Endothelial cell of umbilical vein (primary cell): ENCODE measurements around the gene BRSK1. TPM values are rescaled to one million over a fixed set of nuclear protein-coding genes. Genes with fewer than 3 reads are reported as not detected.

Experiments
- Bru-seq: library from RNA; stranded (reverse); fragments of 400-500 nt; gene quantifications from one replicate; lab custom pipeline; 2021; lab: Mats Ljungman, UMichigan
- BruChase-seq, 2 experiments: library from RNA; stranded (reverse); fragments of 400-500 nt; gene quantifications; one replicate each; lab custom pipeline; 2021; lab: Mats Ljungman, UMichigan
- BruUV-seq: library from RNA; stranded (reverse); fragments of 400-500 nt; replicated peaks from 2 replicates; lab custom pipeline; 2021; lab: Mats Ljungman, UMichigan
- CTCF ChIA-PET: fragments of 300-600, 350-600 bp; sonication (Branson Sonifier 250); formaldehyde crosslinking; loops from one replicate; lab custom pipeline; 2021; ENCODE audit warnings: antibody characterized with exemption, inconsistent platforms; lab: Charles Lee
- POLR2A ChIA-PET: fragments of 300-600, 350-600 bp; sonication (Branson Sonifier 250); formaldehyde crosslinking; loops from one replicate; lab custom pipeline; 2021; ENCODE audit warnings: antibody characterized with exemption, inconsistent platforms; lab: Charles Lee
- DNase-seq: peaks from one replicate; pipeline ENCODE4 v3.0.0-alpha.2; 2011; ENCODE audit warnings: low read depth, low spot score
- FAIRE-seq: peaks from 2 replicates; lab custom pipeline; 2011; peaks lifted over from hg19 to GRCh38; lab: Jason Lieb, UNC
- H2AFZ ChIP-seq: 2 replicates; pipeline ENCODE4 v1.6.0; 2012; ENCODE audit warnings: low read depth, low read length, control low read depth, inconsistent platforms
- H3K27ac ChIP-seq: 2 replicates; pipeline ENCODE4 v1.5.1; 2011; ENCODE audit warnings: low read depth, mild to moderate bottlenecking, control low read depth, low read length, moderate library complexity; ENCODE audit not compliant: insufficient read depth
- H3K27me3 ChIP-seq, 2 experiments: 2 replicates each; pipeline versions ENCODE4 v1.6.0 to v1.6.1; 2011; ENCODE audit warnings: low read length in 2 of 2, mixed read lengths in 1 of 2; ENCODE audit not compliant: control insufficient read depth in 2 of 2, insufficient read depth in 2 of 2
- H3K36me3 ChIP-seq, 2 experiments: 2 replicates in 1 of 2; 3 replicates in 1 of 2; pipeline ENCODE4 v1.5.1; 2011; ENCODE audit warnings: low read length in 2 of 2, mild to moderate bottlenecking in 1 of 2, moderate library complexity in 1 of 2; ENCODE audit not compliant: control insufficient read depth in 2 of 2, insufficient read depth in 2 of 2; ENCODE audit errors: extremely low read depth in 1 of 2
- H3K4me1 ChIP-seq: 3 replicates; pipeline ENCODE4 v1.5.1; 2011; ENCODE audit warnings: mild to moderate bottlenecking, low read length; ENCODE audit not compliant: control insufficient read depth, insufficient read depth; ENCODE audit errors: extremely low read depth
- H3K4me2 ChIP-seq: 2 replicates; pipeline ENCODE4 v1.6.1; 2011; ENCODE audit warnings: low read length, control low read depth, mixed read lengths; ENCODE audit not compliant: insufficient read depth
- H3K4me3 ChIP-seq, 3 experiments: fragments of 200-600 bp in 1 of 3; sonication (generic), shearing (Covaris generic) in 1 of 3; replicated peaks in 1 of 3; 2 replicates each; pipeline ENCODE4 v1.5.1; 2011 to 2016; ENCODE audit warnings: control low read depth in 3 of 3, low read length in 3 of 3, mild to moderate bottlenecking in 2 of 3, inconsistent platforms in 1 of 3, low read depth in 1 of 3, moderate library complexity in 1 of 3; ENCODE audit not compliant: insufficient read depth in 1 of 3
- H3K79me2 ChIP-seq: 2 replicates; pipeline ENCODE4 v1.6.0; 2012; ENCODE audit warnings: low read length, inconsistent platforms; ENCODE audit not compliant: control insufficient read depth, insufficient read depth
- H3K9ac ChIP-seq: replicated peaks from 2 replicates; pipeline ENCODE3; 2011; ENCODE audit warnings: low read length, control low read depth; ENCODE audit not compliant: insufficient read depth; ENCODE audit errors: extremely low read depth
- H3K9me1 ChIP-seq: replicated peaks from 3 replicates; pipeline ENCODE4 v1.6.0; 2011; ENCODE audit warnings: mild to moderate bottlenecking, low read length; ENCODE audit not compliant: control insufficient read depth, insufficient read depth; ENCODE audit errors: extremely low read depth
- H3K9me3 ChIP-seq: replicated peaks from 2 replicates; pipeline ENCODE4 v1.5.1; 2012; ENCODE audit warnings: low read length, inconsistent platforms; ENCODE audit not compliant: control insufficient read depth, insufficient read depth
- H4K20me1 ChIP-seq: replicated peaks from 2 replicates; pipeline ENCODE3; 2011; ENCODE audit warnings: mild to moderate bottlenecking, low read length; ENCODE audit not compliant: control insufficient read depth, insufficient read depth; ENCODE audit errors: extremely low read depth
- EZH2 ChIP-seq: IDR thresholded peaks from 2 replicates; pipeline ENCODE4 v1.6.1; 2012; ENCODE audit warnings: borderline replicate concordance, low read depth, mild to moderate bottlenecking, moderate library complexity, low read length, inconsistent platforms; ENCODE audit not compliant: severe bottlenecking
- GATA2 ChIP-seq: IDR thresholded peaks from 2 replicates; pipeline ENCODE4 v1.7.0; 2011; ENCODE audit warnings: low read depth, mild to moderate bottlenecking, moderate library complexity, mixed read lengths, low read length; ENCODE audit not compliant: insufficient read length, insufficient read depth
- JUN ChIP-seq: IDR thresholded peaks from 2 replicates; pipeline ENCODE4 v1.6.1; 2011; ENCODE audit warnings: borderline replicate concordance, low read depth; ENCODE audit not compliant: insufficient read length, insufficient read depth
- MYC ChIP-seq: IDR thresholded peaks from one replicate; pipeline ENCODE4 v1.6.1; 2011; ENCODE audit warnings: mild to moderate bottlenecking, low read depth, low read length
- dilution Hi-C: fragments of 300-500 bp; cut with MboI; formaldehyde crosslinking; loops from one replicate; pipeline ENCODE4 v1.15.0; 2019; ENCODE audit warnings: low sequenced_read_pairs; ENCODE audit not compliant: extremely low pct_ligation_motif_present
- intact Hi-C: fragments of 100-400 bp; cut with micrococcal nuclease; formaldehyde crosslinking; loops from one replicate; pipeline ENCODE4 v1.10.0; 2022
- long read RNA-seq: library from polyadenylated mRNA; stranded (forward); transcript quantifications from one replicate; pipeline ENCODE4 v2.0.0, GENCODE V29; 2021
- polyA minus RNA-seq, 3 experiments: library from RNA; depleted of rRNA, polyadenylated mRNA; stranded (reverse); fragments of >200 nt; gene quantifications; 1 replicate in 1 of 3; 2 replicates in 2 of 3; pipeline ENCODE4 v1.2.3, GENCODE V29; 2011
- polyA plus RNA-seq, 4 experiments: library from polyadenylated mRNA; depleted of rRNA in 3 of 4; stranded (reverse) in 3 of 4; unstranded in 1 of 4; fragments of >200 nt; gene quantifications; 2 replicates each; pipeline versions ENCODE4 v1.2.1 to v1.2.3, GENCODE V29; 2011 to 2012; ENCODE audit warnings: missing spikeins in 1 of 4
- total RNA-seq: library from RNA; stranded (reverse); gene quantifications from 2 replicates; pipeline ENCODE4 v1.2.3, GENCODE V29; 2021
- TF ChIP-seq, protein P1 (sequence below): IDR thresholded peaks from 2 replicates; pipeline ENCODE4 v1.6.1; 2011; ENCODE audit not compliant: insufficient read depth, insufficient read length

The BRSK1 gene
- 0.44 and 0.46 TPM in 2 replicates for total RNA-seq
- polyA plus RNA-seq: 0.33 and 0.68 TPM in 2 replicates
- polyA plus RNA-seq (2011; cell fraction: cytosol; rRNA removed): 0.15 and 0.17 TPM in 2 replicates
- polyA plus RNA-seq (2011; cell fraction: nucleus; rRNA removed): 1.0 and 1.4 TPM in 2 replicates
- polyA plus RNA-seq (2012): 0.94 and 1.2 TPM in 2 replicates
- polyA minus RNA-seq: 1.2 TPM in 1 of 2 replicates, not detected in the other
- polyA minus RNA-seq (2011; cell fraction: cytosol; rRNA and poly(A)+ RNA removed): 0.82 TPM
- not detected in 2 replicates for polyA minus RNA-seq (2011; cell fraction: nucleus; rRNA and poly(A)+ RNA removed)
- percentile 3 among the genes with signal in this experiment for Bru-seq, nascent RNA
- percentile 13 among the genes with signal in this experiment for BruChase-seq, experiment 1, labeled RNA remaining after a 6-hour chase
- percentile 14 among the genes with signal in this experiment for BruChase-seq, experiment 2, labeled RNA remaining after a 2-hour chase
- long read RNA-seq: 0 reads

DNA sequence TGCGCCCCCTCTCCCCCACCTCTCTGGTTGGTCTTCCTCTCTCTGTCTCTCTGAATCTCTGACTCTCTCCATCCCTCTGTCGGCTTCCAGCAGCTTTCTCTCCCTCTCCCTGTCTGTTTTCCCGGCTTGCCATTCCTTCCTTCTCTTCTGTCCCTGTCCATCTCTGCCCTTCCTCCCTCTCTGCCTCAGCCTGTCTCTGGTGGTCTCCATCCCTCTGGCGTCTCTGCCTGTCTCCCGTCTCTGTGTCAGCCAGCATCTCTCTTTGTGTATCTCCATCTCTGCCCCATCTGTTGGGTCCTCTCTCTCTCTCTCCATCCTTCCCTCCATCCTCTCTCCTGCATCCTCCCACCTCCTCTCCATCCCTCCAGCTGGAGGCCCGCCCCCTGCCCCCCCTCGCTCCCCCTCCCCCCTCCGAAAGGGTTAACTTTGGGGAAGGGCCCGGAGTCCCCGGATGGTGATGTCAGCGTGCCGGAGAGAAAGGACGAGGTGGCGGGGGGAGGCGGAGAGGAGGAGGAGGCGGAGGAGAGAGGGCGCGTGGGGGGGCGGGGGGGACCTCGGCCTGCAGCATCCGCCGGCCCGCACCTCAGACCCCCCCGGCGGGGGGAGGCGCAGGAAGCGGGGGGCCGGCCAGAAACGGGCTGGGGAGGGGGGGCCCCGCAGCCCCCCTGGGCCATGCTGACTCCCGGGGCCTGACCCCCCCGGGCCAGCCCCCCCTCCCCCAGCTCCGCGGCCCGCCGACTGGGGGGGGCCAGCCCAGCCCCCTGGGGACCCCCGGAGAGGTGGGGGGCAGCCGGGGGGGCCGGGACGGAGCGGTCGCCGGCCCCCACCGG, at the start of gene BRSK1:
Gene BRSK1, plus strand, starts transcription at position 450 of the 830 bp plus-strand sequence. CDS start 446 bp downstream, outside the sequence.
- H3K4me1 ChIP-seq: peaks cover 3% of the 10 kb centered on the region
- H3K36me3 ChIP-seq: no peaks in the 10 kb centered on the region
- TF ChIP-seq MYC (no peak), EZH2 (peak; percentile 58)
- intact Hi-C loops: no loop called here
- H3K4me3 ChIP-seq: no peak within 1 kb of the TSS
- no peak within 1 kb of the TSS for H3K4me2 ChIP-seq
- H3K9me3 ChIP-seq: no peaks in the 10 kb centered on the region
- H2AFZ ChIP-seq: no peak within 1 kb of the TSS
- no TSS peak for BruUV-seq
- H3K27ac ChIP-seq: no peak within 1 kb of the TSS
- dilution Hi-C loops: no loop called here
- no peak within 1 kb of the TSS for H3K9ac ChIP-seq
- H3K27me3 ChIP-seq: peaks cover 5 to 6% of the 10 kb centered on the region in 2 experiments
- DNase-seq (no peak), FAIRE-seq (no peak)
- CTCF ChIA-PET: interaction anchor here (1.2 kb wide), 1 partner anchor 8 kb away, joined by 3 read pairs; no protein-coding TSS in a partner anchor
- H3K79me2 ChIP-seq: no peaks in the 10 kb centered on the region
- POLR2A ChIA-PET: no interaction called here
- no peaks in the 10 kb centered on the region for H4K20me1 ChIP-seq
- H3K9me1 ChIP-seq: no peaks in the 10 kb centered on the region

DNA sequence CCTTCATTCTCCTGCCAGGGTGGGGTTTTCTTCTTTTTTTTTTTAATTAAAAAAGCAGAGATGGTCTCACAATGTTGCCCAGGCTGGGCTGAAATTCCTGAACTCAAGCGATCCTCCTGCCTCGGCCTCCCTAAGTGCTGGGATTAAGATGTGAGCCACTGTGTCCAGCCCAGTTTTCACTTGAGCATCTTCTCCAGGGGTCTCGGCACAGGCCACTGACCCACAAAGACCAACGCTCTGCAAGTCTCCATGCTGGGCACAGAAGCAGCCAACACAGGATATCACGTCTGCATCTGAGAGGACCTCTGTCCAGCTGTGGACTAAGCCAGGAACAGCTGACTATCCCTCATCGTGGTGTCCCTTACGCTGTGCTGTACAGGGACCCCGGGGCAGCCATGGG, 45.8 kb upstream of the BRSK1 start:
- FAIRE-seq (no peak), DNase-seq (no peak)
- POLR2A ChIA-PET: no interaction called here
- H3K27me3 ChIP-seq: no peaks in the 10 kb centered on the region
- BruUV-seq: no TSS peak
- no peaks in the 10 kb centered on the region for H4K20me1 ChIP-seq
- H3K36me3 ChIP-seq: peaks cover 13 to 53% of the 10 kb centered on the region in 2 experiments
- intact Hi-C loops: no loop called here
- H3K27ac ChIP-seq: no peak overlapping the region
- TF ChIP-seq MYC (no peak), GATA2 (no peak), JUN (no peak)
- TF ChIP-seq, protein P1, sequence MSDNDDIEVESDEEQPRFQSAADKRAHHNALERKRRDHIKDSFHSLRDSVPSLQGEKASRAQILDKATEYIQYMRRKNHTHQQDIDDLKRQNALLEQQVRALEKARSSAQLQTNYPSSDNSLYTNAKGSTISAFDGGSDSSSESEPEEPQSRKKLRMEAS: no peak
- CTCF ChIA-PET: no interaction called here
- H3K9me1 ChIP-seq: no peaks in the 10 kb centered on the region
- no peaks in the 10 kb centered on the region for H3K79me2 ChIP-seq
- no peak overlapping the region for H3K4me2 ChIP-seq
- H2AFZ ChIP-seq: no peak overlapping the region
- no peaks in the 10 kb centered on the region for H3K4me1 ChIP-seq
- dilution Hi-C loops: no loop called here
- no peak overlapping the region for H3K9ac ChIP-seq
- no peak overlapping the region for H3K4me3 ChIP-seq
- H3K9me3 ChIP-seq: no peaks in the 10 kb centered on the region
